ENCODE data around the gene TSACC.
A peak's percentile ranks its signal among the peaks of the same experiment; 100 is the strongest.
"Not testable (repeated sequence)": the region's sequence is repeated elsewhere in the genome, so short reads cannot be mapped to it uniquely, and the experiment has no call there.

Gene TSACC

DNA sequence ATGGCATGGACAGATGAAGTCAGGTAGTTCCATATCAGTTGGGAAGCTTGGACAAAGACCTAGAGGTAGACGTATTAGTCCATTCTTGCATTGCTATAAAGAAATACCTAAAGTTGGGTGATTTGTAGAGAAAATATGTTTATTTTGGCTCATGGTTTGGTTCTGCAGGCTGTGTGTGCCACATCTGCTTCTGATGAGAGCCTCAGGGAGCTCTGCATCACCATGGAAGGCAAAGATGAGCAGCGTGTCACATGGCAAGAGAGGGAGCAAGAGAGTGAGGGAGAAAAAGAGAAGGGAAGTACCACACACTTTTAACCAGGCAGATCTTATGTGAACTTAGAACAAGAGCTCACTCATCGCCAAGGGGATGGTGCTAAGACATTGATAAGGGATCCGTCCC is 9.0 kb downstream of the TSACC start:
- DNase-seq: no peak

DNA sequence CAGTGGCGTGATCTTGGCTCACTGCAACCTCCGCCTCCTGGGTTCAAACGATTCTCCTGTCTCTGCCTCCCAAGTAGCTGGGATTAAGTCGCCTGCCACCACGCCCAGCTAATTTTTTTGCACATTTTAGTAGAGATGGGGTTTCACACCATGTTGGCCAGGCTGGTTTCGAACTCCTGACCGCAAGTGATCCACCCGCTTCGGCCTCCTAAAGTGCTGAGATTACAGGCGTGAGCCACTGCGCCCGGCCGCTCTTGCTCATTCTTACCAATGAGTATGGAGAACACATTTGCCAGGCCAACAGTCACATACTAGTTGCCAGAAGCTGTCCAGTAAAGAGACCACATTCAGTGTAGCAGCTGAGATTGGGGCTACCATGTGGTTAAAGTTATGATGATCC is 14.2 kb downstream of the TSACC start:
- DNase-seq: not testable (repeated sequence)

DNA sequence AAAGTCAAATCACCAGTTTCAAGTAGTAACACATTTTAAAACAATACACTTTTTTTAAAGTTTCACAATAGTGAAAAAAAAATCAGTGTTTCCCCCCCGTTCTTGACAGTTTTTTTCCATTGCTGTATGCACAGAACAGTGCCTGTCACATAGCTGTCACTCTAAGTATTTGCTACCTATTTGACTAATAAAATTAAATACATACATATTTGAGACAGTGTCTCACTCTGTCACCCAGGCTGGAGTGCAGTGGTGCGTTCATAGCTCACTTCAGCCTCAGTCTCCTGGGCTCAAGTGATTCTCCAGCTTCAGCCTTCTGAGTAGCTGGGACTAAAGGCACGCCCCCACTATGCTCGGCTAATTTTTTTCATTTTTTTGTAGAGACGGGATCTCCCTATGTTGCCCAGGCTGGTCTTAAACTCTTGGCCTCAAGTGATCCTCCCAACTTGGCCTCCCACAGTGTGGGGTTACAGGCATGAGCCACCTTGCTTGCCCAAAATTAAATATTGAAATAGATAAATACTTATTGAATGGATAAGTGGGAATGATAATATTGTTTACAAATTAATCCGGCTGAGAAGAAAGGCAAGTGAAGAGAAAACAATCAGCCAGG is 18.0 kb downstream of the TSACC start:
- no peak for DNase-seq

DNA sequence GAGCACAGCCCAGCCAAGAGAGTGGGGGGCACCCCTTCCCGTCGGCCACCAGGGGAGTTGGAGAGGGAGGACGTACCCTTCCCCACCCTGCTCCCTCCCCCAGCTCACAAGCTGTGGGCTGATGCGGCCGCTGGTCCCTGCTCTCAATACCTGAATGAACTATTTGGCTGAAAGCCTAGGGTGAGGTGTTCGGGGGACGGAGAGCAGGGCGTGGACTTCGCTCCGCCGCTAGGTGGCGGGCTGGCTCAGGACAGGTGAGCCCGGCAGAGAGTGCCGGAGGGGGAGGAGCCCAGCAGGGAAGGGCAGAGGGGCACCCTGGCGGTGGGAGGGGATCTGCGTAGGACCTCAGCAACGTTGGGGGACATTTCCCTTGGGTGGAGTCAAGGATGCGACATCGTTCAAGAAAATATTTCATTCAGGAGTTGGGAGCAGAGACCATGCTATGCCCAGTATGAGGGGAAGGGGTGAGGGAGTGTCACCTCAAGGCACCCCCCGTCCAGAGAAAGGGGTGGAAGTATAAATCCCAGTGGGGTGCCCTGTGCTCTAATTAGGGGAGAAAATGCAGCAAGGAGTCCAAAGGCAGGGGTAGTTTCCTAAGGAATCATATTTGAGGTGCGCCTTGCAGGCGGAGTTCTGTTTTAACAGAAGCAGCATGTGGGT is 18.7 kb downstream of the TSACC start:
- peak; percentile 79 for DNase-seq

DNA sequence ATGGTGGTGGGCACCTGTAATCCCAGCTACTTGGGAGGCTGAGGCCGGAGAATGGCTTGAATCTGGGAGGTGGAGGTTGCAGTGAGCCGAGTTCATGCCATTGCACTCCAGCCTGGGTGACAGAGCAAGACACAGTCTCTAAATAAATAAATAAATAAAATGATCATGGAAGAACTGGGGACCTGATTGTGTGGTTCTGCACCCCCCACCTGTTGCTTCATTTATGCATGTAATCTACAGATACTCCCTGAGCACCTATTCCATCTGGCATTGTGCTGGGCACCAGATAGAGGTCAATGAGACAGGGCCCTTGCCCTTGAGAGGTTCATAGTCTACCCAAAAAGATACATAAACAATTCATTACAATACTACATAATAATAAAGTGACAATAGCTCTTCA is 19.7 kb downstream of the TSACC start:
- no peak for DNase-seq

DNA sequence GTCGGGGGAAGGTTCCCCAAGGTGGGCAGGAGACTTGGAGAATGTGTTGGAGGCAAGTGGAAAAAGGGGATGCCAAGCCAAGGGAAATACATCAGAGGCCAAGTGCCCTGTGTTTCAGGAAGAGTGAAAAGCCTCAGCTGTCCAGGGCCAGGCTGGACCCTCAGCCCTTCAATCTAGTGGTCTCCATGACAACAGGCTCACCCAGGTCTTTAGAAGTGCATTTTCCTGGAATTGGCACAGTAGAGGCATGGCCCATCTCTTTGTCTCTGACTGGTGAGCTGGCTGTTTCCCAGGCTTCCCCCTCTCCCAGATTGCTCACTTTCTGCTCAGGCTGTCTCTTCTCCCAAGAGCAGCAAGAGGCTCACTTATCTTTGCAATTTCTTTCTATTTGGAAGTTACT is 20.3 kb downstream of the TSACC start:
- no peak for DNase-seq

DNA sequence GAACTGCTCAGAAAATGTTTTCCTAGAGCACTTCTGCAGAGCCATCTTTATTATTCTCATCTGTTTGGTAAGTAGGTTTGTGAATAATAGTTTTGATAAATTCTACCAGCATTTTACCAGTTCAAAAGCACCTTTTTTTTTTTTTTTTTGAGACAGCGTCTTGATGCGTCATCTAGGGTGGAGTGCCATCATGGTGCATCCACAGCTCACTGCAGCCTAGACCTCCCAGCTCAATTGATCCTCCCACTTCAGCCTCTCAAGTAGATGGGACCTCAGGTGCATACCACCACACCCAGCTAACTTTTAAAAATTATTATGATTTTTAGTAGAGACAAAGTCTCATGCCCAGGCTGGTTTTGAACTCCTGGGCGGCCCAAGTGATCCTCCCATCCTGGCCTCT is 20.9 kb downstream of the TSACC start:
- DNase-seq: no peak

DNA sequence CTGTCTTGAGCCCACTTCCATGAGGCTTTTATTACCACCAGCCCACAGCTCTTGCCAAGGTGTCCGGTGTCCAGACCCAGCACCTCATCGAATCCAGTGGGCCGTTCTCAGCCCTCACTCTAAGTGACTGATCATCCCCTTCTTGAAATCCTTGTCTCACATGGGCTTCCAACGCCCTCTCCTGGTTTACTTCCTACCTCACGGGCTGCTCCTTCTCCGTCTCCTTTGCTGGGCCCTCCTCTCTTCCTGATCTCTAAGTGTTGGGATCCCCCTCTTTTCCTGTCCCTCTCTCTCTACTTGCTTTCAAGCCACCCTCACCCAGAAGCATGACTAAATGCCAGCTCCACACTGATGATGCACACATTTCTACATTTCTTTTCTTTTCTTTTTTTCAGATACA is 21.6 kb downstream of the TSACC start:
- no peak for DNase-seq

DNA sequence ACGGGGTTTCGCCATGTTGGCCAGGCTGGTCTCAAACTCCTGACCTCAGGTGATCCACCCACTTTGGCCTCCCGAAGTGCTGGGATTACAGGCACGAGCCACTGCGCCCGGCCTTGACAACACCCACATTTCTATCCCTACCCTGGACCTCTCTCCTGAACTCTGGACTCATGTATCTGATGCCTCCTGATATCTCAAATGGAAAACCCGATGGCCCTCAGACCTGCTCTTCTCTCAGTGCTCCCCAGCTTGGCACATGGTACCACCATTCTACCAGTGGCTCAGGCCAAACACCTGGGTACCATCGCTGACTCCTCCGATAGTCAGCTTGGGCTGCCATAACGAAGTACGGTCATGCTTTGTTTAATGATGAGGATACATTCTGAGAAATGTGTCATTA is 22.2 kb downstream of the TSACC start:
- DNase-seq: no peak

DNA sequence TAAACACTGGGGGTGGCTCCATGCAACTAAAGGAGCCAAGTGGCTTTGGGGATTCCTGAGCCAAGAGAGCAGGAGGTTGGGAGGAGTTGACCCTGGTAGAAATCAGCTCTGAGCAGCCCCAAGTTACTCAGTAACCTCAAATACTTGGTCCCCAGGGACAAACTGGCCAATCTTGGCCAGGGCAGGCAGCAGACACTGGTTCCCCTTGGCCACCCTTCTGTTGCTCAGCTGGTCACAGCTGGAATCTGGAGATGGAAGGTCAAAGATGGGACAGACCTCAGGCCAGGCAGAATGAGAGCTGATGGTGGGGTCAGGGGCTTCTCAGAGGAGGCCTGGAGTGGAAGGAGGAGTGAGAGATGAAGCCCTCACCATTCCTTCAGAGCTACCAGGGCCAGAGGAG is 27.4 kb downstream of the TSACC start:
- DNase-seq: no peak

DNA sequence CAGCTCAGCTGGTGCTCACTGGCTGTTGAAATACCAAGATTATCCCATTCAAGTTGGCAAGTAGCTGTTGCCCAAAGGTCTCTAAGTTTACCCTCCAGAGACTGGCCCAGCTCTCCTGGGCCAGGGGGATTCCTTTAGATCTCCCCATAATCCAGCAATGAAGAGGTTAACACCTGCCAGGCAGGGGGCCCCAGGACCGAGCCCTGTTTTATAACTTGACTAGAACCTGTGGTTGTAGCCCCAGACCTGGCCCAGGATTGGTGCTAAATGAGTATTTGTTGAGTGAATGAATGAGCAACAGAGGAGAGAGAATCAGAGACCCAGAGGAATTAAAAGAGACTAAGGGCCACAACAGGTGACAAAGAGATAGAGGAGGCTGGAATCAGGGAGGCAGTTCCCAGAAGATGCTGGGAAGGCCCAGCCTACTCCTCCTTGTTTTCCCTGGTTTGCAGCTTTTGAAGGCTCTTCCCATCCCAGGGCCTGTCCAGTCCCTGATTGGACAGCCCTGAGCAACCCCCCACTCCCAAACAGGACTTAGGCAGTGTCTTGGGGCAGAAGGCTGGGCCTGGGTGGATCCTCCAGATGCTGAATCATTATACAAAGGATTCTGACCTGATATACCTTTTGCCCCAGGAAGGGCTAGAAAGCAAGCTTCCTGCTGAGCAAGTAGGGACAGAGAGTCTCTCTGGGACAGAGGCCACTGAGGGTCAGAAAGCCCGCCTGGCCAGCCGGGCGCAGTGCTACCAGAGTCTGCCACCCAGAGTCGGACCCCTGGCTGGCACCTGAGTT is 28.2 kb downstream of the TSACC start:
- no peak for DNase-seq

DNA sequence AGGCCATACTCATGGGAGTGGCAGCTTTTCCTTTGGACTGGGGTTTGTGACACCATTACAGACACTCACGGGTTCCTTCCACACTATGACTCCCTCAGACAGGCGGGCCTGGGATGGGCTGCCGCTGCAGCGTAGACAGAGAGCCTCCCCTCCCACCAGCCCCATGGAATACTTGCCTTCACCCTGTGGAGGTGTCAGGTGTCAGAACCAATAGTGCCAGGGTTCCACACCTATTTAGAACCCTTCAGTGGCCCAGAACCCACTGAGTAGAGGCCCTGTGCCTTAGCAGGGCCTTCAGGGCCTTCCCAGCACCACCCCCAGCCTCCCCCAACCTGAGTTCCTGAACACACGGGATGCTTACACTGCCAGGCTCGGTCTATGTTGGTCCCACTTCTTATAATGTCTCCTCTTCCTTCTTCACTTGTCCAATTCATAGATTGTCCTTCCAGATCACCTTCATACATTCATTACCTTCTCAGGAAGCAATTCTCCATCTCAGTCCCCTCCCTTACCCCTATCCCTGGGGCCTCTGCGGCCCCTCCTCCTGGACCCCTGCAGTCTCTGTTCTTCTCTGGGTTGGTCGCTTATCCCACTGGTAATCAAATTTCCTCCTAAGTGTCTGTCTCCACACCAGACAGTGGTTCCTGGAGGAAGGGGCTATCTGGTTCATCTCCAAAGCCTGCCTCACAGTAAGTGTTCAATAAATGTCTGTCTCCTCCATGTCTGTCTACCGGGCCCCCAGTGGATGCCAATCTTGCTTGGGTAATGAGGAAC is 29.2 kb downstream of the TSACC start:
- no peak for DNase-seq

DNA sequence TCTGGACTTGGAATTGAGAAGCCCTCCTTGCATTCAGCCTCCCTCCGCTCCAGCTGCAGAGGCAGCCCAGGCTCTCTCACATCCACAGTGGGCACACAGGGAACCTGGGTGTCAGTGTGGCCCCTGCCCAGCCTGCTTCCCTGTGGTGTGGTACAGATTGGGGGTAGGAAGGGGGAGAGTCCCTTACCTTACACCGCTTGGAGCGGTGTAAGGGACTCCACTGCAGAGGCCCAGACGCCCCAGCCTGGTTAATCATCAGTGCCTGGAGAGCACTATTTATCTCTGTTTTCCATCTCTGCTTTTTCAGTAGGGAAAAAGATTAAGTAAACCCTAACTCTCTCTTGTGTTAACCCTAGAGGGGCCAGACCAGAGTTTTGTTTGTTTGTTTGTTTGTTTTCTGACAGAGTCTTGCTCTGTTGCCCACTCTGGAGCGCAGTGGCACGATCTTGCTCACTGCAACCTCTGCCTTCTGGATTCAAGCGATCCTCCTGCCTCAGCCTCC is 29.9 kb downstream of the TSACC start:
- no peak for DNase-seq

DNA sequence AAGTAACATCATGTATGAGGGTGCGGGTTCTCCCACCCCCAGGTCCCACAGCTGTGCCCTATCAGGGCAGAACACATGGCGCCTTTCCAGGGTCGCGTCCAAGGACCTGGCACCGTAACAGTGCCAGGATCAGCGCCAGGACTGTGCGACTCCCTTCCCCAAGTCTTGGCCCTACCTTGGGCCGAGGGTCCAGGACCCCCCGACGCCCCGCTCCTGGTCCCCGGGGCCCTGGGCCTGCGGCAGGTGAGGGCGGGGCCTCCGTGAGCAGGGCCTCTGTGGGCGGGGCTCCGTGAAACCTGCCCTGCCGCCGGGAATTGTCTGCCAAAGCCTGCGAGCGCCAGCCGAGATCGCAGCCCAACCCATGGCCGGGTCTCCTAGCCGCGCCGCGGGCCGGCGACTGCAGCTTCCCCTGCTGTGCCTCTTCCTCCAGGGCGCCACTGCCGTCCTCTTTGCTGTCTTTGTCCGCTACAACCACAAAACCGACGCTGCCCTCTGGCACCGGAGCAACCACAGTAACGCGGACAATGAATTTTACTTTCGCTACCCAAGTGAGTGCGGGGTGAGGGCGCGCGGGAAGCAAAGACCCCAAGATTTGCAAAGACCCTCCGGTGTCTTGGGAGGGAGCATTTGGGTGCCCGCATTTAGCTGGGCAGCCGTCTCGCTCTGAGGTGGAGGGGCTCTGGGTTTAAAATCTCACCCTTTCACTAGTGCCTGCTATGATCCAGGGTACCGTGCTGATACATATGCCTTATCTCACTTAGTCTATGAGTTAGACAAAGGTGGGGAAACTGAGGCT is 30.8 kb downstream of the TSACC start, which contains the start of gene RHBG:
Gene RHBG, plus strand, starts transcription at position 323 of the 796 bp plus-strand sequence. Its CDS starts 39 bp downstream, at position 362.
- no peak for DNase-seq

DNA sequence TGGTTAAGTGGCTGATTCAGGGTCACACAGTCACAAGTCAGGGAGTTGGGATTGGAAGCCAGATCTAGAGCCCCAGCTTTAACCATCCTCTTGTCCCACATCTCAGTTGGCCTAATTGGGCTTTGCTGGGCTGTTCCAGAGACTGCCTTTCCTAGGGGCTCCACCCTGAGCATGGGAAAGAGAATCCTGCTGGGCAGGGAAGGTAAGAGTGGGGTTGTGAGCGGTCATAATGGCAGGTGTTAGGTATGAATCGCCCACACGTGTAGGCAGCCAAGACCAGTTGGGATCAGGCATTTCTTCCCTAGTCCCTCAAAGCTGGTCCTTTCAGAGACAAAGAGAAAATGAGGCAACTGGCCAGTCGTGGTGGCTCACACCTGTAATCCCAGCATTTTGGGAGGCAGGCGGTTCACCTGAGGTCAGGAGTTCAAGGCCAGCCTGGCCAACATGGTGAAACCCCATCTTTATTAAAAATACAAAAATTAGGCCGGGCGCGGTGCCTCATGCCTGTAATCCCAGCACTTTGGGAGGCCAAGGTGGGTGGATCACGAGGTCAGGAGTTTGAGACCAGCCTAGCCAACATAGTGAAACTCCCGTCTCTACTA is 31.5 kb downstream of the TSACC start:
- not testable (repeated sequence) for DNase-seq

DNA sequence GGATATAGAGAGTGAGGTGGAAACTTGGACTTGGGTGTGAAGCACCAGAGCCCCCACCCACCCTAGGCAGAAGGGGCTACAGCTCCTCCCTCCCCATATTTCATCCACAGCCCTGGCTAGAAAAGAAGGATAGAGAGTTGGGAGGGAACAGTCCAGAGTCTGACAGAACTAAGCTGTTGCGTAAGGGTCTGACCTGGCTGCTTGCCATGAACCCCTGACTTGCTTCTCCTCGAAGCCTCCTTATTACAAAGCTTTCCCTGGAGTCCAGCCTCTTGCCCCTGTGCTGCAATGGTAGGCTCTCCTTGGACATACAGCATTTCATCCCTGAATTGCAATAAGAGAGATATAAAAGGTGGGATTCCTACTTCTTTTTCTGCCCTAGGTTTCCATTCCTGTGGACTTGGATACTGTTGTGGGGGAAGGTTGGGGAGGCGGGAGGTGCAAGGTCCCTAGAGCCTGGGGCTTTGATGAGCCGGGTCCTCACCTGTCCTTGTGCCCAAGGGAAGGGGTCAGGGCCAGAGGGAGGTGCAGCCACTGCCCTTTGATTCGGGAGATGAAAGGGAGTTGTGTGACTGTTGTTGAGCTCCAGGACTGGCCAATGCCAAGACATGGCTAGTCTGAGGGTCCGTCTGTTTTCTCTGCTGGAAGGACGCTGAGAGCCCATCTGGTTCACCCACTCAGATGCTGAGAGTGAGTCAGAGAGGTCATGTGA is 33.4 kb downstream of the TSACC start:
- DNase-seq: no peak

DNA sequence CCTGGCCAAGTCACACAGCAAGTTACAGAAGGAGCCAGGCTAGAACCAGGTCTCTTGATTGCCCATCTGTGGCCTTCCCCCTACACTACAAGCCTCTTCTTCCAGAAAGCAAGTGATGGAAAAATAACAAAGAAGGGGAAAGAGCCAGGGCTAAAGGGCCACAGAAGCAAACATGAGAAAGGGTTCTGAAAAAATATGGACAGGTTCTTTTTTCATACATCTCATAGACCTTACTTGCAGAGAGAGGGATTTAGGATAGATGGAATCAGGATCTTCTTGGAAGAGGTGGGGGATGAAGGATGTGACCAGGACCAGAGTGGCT is 33.9 kb downstream of the TSACC start:
- no peak for DNase-seq

DNA sequence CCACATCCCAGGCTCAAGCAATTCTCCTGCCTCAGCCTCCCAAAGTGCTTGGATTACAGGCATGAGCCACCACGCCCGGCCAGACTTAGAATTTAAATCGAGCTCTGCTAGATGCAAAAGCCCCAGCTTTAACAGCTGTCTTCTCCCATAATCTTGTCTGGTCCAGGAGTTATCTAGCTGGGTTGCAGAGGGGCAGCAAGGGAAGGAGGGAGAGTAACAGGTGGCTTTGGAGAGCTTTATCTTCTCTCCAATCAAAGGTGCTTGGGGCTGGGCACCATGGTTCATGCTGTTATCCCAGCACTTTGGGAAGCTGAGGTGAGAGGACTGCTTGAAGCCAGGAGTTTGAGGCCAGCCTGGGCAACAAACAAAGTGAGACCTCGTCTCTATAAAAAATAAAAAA is 34.5 kb downstream of the TSACC start:
- DNase-seq: no peak

DNA sequence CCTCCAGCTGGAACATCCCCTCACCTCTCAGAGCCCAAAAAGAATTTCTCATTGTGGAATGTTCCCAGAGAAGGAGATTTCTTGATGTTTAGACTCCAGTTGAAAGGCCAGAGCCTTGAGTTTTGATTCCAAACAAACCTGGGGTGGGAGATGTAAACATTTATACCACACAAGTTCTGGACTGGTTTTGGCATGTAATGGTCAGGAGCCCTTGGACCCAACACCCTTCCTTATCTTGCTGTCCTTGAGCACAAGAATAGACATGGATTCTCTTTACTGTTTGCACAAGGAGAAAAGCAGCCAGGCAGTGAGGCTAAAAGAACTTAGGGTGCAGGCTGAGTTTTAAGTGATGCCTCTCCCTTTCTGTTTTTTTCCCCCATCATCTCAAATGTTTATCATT is 35.2 kb downstream of the TSACC start:
- DNase-seq: no peak

DNA sequence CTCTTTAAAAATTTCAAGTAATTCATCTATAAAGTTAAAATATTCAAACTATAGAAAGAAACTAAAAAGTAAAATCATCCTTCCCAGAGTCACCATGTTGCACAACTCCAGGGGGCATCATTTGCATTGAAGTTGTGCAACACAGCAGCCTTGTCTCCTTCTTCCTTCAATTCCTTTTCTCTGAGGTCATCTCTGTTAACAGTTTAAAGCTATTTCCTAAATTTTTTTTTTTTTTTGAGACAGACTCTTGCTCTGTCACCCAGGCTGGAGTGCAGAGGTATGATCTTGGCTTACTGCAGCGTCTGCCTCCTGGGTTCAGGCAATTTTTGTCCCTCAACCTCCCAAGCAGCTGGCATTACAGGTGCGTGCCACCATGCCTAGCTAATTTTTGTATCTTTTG is 37.8 kb downstream of the TSACC start:
- DNase-seq: no peak

All from NCI-H1694 (cell line).